ENCODE data around the gene DDIT4.
A peak's percentile ranks its signal among the peaks of the same experiment; 100 is the strongest.
"Not testable (repeated sequence)": the region's sequence is repeated elsewhere in the genome, so short reads cannot be mapped to it uniquely, and the experiment has no call there.

Gene DDIT4

DNA sequence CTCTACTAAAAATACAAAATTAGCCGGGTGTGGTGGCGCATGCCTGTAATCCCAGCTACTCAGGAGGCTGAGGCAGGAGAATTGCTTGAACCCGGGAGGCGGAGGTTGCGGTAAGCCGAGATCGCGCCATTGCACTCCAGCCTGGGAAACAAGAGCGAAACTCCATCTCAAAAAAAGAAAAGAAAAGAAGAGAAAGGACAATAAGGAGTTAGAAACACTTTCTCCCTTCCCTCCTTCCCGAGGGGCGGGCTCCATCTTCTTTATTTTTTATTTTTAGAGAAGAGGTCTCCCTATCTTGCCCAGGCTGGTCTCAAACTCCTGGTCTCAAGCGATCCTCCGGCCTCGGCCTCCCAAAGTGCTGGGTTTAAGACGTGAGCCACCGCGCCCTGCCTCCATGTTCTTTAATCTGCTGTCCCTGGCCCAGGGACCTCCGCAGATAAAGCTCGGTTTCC, 23.1 kb downstream of the DDIT4 start:
- not testable (repeated sequence) for DNase-seq

DNA sequence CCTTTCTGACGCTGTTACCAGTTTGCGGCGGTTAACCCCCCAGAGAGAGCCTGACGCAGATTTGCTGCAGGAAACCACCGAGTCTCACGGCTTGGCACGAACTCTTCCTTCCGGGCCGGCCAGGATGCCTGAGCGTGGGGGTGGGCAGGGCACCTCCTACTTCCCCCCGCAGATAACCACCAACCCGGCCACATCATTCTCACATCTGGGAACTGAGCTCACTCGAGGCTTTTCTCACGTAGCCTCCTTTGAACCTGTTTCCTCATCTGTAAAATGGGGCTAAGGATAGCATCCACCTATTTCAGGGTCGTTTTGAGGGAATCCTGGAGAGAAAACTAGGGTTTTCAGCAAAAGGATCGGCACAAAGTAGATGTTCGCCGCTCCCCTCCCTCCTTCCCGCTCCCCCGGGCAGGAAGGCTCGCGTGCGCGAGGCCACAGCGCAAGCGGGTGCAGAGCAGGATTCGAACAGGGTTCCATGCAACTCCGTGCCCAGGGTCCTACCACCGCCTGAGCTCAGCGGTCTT, 23.6 kb downstream of the DDIT4 start:
- peak; percentile 88 for DNase-seq

DNA sequence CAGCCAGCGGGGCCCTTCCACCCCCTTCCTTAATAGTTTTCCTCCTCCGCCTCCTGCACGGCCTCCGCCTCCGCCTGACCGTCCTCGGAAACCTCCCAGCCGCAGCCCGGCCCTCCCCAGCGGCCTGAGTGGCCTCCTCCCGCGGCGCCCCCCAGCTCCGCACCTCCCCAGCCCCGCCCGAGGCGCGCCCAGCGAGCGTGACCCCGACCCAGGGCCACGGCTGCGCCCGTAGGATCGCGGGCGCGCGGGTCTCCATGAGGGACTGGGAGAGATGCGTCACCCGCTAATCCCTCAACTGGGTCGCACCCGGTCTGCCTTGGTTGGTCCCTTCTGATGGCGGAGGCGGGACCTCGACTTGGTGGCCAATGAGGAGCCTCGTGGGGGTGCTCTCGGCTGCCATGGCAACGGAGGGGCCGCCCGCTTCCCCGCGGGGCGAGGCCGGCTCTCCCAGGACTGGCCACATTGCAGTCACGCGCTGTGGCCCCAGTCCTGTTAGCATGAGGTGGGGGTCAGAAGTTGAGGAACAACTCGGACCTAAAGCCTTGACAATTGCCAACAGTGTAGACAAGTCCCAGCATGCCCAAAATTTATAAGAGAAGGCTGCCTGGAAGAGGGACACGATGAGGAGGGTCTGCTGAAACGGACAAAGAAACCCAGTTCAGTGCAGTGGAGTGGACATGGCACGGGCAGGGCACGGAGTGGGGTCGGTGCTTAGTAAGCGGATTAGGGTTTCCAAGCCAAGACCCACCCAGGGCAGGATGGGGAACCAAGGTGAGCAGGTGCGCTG, 24.3 kb downstream of the DDIT4 start:
- peak; percentile 84 for DNase-seq

DNA sequence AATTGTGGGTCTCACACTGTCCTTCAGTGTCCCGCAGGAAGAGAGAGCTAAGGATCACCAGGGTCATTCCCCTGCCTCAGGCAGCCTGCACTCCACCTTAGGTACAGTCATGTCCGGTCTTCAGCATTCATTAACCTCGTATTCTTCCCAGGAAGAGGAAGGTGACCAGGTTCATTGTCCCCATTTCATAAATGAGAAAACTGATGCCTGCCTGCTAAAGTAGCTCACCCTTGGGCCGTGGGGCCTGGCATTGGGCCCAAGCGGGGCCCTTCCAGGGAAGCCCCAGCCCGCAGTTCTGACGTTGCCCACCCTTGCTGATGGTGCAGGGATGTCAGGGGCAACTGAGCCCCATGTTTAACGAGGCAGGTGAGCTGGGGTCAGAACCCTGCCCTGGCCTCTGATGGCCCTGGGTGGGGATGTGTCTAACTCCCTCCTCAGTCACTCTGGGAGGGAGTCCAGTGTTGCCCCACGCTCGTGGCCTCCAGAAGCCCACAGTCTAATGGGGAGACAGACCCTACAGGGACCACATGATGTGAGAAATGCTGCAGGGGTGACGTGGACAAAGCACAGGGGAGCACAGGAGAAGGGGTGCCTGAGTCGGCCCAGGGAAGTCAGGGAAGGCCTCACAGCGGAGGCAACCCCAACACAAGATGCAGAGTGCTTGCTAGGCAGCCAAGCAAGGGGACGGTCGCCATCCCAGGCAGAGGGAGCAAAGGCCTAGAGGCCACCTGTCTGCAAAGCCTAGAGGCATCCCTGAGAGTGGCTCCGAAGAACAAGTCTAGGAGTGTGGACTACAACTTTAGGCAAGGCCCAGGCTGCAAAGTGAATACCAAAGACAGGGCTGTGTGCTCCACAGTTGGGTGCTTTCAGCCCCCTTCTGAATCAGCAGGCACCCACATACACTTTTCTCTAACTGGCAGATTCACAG, 25.1 kb downstream of the DDIT4 start:
- DNase-seq, result no peak

DNA sequence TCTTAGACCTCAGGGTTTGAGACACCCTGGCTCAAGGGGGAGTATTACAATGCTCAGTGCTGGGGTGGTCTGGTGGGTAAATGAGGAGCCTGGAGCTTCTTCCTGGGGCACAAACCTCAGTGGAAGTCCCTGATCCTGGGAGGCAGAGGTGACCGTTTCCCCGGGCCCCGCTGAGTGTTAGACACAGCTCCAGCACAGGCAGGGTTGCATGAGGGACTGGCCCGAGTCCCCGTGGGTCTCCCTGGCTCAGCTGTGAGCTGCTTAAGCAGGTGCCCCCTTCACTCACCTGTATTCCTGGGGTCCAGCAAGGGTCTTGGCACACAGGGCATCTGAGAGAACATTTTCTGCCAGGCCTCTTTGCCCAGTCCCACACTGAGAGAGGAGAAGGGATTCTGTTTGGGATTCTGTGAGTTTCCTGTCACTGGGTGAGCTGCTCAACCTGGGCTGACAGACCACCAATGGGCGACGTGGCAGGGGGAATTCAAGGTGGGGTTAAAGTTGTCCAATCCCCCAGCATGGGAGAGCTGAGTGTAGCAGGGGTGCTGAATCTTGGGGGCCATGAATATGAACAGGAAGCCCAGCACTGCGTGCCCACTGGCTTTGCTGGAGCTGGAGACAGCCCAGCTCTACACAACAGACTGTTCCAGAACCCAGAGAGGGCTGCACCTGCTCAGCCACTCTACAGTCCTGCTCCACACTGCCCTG, 29.9 kb downstream of the DDIT4 start:
- no peak for DNase-seq

DNA sequence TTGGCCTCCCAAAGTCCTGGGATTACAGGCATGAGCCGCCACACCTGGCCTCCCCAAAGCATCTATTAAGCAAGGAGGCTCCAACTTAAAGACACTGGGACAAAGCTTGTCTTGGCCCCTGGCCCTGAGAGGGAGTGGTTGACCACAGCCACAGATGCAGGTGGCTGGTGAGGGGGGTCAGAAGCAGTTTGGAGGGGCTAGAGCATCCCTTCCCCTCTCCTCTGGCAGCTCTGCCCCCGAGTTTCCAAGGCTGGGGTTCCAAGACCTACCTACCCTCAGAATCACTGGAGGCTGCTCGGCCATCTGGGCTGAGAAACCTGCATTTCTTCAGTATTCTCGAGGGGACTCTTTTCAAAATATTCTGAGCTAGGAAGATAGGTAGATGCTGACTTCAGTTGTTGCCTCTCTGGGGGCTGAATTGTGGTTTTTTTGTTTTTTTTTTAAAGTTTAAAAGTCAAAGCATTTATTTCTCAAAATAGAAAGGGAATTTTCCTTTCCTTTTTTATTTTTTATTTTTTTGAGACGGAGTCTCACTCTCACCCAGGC, 32.6 kb downstream of the DDIT4 start:
- DNase-seq, result no peak

DNA sequence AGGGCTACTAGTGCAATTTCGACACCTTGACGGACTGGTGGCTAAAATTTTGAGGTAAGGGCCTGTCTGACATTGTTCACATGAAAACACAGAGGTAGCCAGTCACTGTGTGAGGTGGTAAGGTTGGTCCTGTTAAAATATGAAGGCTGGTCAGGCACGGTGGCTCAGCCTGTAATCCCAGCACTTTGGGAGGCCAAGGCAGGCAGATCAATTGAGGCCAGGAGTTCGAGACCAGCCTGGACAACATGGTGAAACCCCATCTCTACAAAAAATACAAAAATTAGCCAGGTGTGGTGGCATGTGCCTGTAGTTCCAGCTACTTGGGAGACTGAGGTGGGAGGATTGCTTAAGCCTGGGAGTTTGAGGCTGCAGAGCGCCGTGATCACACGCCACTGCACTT, 34.0 kb downstream of the DDIT4 start:
- not testable (repeated sequence) for DNase-seq

DNA sequence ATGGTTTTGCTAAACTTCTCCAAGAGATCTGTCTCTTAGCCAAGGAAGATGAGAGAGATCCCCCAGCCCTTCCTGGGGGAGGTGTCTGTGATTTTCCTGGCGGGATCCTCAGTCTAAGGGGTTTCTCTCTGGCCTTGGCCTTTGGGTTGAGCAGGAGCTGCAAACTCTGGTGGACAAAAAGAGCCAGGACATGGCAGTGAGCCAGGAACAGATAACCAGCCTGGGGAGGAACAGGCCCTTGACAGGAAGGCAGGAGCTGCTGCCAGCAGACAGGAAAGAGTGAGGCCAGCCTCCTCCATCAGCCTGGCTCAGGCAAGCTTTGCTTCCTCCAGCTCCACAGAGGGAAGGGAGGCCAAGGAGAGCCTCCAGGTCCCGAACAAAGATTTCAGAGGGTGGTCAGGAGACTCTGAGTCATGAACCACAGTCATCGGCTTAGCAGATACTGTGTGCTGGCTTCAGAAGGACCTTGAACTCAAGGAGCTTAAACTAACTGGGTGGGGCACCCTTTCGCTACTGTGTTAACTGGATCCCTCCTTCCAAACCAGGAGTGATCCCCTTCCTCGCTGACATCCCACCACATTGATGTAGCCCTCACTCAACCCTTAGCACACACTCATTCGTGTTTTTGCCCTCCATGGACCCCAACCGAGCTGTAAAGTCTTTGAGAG, 34.7 kb downstream of the DDIT4 start:
- no peak for DNase-seq

DNA sequence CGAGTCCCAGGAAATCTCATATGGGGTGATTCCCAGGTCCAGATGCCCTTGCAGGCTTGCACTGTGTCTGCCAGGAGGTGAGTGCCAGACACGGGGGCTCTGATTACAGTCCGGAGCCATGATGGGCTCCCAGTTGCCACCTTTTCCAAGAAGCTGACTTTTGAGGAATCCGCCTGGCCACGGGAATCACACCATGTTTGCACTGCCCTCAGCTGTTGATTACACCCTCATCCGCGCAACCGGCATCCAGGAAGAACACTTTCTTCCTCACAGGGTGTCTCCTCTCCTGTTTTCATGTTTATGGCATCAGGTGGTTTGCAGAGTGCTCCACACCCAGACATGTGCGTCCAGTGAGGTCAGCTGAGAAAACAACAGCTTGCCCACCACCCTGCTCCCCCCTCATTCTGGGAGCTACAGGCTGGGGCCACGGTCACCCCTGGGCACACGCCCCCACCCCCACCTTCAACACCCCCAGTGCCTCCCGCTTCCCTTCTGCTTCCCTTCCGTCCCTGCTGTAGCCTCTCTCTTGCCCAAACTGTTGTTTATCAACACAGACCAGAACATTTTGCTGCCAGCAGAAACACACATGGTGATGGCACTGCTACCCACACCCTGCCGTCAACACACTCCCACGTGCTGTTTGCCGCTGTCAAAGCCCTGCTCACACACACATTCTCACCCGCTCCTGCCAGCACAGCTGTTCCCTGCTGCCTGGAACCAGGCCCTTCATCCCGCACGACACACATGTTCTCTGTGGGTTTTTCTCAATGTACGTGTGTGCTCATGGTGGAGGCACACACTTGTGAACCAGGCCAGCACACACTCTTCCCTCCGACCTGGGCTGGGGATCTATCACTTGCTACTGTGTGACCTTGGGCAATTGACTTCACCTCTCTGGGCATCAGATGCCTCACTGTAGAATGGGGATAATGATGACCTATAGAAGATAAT, 35.8 kb downstream of the DDIT4 start:
- DNase-seq, result no peak

DNA sequence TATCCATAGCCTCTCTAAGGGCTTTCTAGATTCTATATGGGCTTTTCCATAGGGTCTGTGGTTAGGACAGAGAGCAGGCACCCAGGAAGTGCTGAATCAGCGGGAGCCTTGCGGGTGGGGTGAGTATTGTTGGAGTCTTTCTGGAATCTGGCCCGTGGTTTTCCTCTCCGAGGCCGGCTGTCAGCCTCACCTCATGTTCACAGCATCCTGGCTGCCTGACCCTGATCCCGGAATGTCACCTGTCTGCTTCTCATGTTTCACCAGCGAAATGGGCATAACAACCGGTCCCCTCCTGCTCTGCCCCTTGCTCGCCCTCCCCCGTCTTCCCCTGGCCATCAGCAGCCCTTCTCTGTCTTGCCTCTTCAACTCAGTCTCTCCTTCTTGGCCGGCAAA, 36.5 kb downstream of the DDIT4 start:
- DNase-seq, result no peak

DNA sequence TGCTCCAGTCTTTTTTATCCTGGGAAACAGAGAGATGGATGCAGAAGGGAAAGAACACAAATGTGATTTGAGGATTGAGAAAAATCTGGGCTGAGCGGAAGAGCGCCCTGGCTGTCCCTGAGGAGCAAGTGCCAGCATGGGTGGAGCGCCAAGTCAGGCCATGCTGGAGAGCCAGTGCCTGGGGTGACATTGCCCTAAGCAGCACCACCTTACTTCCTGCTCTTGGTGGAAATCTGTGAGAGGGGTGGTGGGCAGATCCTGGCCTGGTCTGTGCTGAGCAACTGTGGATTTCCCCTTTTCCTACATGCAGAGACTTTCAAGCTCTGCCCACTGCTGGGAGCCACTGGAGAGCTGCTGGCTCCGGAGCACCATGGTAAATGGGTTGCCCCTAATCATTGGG, 36.9 kb downstream of the DDIT4 start:
- DNase-seq, result no peak

DNA sequence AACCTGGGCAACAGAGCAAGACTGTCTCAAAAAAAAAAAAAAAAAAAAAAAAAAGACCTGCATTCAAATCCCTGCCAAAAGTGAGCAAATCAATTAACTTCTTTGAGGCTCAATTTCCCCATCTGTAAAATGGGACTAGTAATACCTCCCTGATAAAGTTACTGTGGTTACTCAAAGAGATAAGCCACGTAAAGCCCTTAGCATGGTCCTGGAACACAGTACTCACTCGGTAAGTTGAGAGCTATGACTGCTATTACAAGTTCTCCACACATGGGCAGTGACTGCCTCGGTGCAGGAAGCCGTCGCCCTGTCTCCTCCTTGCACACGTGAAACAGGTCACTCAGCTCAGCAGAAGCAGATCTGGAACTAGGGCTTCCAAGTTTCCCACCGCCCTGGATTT, 37.9 kb downstream of the DDIT4 start:
- DNase-seq, result no peak

DNA sequence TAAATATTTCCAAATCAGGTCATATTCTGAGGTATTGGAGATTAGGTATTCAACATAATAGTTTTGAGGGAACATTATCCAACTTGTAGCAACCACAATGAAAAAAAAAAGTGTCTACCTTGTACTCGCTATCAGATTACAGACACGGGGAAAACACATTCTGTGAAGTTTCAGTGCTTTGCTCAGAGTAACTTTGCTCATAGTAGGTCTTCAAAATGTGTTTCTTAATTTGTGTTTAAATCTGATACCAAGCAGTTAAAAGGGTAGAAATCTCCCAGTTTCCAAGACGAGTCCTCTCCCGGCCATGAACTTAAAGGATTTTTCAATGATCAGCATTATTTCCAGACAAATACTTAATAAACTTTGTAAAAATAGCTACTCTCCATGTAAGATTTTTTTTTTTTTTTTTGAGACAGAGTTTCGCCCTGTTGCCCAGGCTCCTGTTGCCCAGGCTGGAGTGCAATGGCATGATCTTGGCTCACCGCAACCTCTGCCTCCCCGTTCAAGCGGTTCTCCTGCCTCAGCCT, 39.2 kb downstream of the DDIT4 start:
- DNase-seq, result no peak

DNA sequence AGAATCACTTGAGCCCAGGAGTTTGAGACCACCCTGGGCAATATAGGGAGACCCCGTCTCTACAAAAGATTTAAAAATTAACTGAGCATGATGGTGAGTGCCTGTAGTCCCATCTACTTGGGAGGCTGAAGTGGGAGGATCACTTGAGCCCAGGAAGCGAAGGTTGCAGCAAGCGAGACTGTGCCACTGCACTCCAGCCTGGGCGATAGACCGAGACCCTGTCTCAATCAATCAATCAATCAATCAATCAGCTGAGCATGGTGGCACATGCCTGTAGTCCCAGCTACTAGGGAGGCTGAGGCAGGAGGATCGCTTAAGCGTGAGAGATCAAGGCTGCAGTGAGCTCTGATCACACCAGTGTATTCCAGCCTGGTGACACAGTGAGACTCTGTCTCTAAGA, 40.5 kb downstream of the DDIT4 start:
- DNase-seq, result no peak

DNA sequence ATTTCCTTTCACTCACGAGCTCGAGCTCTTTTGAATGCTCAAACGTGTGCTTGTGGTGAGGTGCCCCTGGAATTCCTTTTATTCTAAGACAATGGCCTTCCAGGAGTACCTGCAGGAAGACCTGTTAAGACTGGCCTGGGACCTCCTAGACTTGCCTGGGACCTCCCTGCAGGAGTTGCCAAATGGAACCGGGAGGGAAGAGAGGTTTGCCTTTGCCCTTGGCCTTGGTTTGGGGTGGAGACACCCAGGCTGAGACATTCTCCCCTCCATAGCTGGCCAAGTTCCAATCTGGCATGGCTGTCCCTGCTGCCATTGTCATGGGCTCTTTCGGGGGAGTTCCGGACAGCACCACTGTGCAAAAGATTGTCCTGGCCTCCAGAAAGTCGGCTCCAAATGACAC, 41.3 kb downstream of the DDIT4 start:
- DNase-seq, result no peak

DNA sequence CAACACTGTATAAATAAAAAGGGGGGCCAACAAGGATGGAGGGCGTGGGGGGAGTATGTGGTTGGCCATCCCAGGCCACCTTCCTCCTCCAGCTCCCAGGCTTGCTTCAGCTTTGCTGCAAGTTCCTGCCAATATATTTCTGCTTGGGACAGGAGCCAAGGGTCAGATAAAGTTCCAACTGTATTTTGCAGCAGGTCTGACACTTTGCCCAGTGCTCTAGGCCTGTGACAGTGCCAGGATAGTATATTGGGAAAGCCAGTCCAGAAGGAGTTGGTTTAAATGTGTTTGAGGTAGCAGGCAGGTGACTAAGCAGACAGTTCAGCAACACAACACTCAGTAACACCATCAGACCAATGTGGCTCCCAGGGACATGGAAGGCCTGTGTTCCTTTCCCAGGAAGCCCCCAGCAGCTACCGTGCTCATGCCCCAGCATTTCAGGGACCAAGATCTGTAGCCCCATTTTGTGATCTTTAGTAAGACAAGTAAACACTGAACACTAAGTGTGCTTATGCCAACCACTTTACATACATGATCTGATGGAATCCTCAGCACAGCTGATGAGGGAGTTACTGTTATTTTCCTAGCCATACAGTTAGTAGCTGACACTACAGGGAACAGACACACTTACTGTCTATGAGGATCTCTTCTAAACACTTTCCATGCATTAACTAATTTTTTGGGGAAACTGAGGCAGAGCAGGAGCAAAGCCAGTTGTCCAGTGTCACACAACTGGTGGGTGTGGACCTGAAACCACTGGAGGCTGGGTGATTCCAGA, 42.1 kb downstream of the DDIT4 start:
- no peak for DNase-seq

DNA sequence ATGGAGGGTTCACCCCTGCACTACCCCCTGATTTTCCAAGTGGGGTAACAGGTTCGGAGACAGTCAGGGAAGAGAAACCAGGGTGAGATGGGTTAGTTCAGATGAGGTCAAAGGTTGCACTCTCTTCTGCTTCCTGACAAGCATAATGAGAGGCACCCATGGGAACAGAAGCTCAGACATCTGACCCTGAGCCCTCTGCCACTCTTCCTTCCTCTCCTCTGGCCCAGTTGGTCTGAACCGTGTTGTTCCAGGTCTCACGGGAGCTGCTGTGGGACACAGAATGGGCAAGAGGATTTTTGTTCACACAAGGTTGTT, 42.6 kb downstream of the DDIT4 start:
- DNase-seq, result no peak

DNA sequence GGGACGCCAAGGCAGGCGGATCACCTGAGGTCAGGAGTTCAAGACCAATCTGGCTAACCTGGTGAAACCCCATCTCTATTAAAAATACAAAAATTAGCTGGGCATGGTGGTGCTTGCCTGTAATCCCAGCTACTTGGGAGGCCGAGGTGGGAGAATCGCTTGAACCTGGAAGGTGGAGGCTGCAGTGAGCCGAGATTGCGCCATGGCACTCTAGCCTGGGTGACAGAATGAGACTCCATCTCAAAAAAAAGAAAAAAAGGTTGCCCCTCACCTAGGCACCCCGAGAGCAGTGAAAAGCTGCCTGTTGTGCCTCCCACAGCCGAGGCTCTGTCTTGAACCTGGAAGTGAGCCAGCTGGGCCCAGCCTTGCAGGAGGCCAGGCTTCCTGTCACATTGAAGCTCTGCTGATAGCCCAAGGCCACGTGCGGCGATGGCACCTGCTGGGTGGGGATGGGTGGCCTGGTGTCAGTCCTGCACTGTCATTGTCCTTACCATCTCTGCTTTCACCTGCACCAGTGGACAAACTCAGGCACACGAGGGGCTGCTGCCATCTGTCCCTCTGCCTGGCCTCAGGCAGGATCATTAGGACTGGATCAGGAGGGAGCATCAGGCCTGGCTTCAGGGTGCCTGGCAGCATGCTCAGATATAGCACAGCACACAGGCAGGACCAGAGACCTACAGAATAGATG, 43.2 kb downstream of the DDIT4 start:
- no peak for DNase-seq

DNA sequence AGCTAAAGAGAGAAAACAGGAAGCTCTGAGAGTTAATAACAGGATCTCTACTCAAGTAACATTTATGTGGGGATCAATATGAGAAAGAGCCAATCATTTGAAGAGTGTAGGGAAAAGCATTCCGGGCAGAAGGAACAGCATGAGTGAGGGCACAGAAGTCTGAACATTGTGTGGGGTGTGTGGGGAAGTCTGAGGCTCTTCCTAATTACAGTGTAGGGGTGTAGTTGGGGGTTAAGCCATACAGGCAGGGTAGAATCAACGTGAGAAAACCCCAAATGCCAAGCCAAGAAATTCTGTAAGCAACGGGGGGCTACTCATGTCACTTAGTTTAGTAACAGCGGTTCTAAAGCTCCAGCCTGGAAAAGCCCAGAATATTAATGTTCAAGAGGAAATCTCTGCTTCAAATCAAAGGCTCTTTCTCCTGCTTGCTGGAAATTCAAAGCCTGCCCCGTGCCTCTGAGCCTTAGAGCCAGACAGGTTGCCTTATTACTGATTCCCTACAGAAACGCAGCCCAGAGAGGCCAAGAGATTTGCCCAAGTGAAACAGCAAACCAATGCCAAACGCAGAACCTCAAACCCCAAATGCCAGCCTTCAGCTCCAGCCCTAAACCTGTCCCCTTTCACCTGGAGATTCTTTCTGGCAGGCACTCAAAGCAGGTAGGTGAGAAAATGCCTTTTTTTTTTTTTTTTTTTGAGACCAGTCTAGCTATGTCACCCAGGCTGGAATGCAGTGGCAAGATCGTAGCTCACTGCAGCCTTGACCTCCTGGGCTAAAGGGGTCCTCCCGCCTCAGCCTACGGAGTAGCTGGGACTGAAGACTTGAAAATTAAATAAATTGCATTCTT, 44.9 kb downstream of the DDIT4 start:
- no peak for DNase-seq

All from SIG-M5 (cell line).